Lung (tissue), 12 donors: ENCODE results near the gene TRAM2. TPM values are rescaled to one million over a fixed set of nuclear protein-coding genes. Genes with fewer than 3 reads are reported as not detected.
A peak's percentile ranks its signal among the peaks of the same experiment; 100 is the strongest.

Source experiments
- ATAC-seq: fragments of 200-7000 bp; cut with Tn5 transposase; one replicate; pipeline ENCODE4 v1.9.1; 2020; ENCODE audit warnings: moderate number of reproducible peaks; ENCODE audit not compliant: insufficient read depth, low FRiP score
- DNase-seq, 3 donors: peaks; one replicate each; pipeline ENCODE4 v3.0.0-alpha.2; 2013 to 2017
- H3K27ac ChIP-seq, 2 donors: one replicate each; pipeline ENCODE4 v1.5.1; 2013; ENCODE audit warnings: mild to moderate bottlenecking in 2 of 2, moderate library complexity in 2 of 2, control low read depth in 1 of 2, inconsistent platforms in 1 of 2, low read depth in 1 of 2, low read length in 1 of 2
- H3K27me3 ChIP-seq, 3 donors: one replicate each; pipeline ENCODE4 v1.5.1; 2013; ENCODE audit warnings: low read length in 2 of 3; ENCODE audit not compliant: control insufficient read depth in 3 of 3, insufficient read depth in 3 of 3
- H3K36me3 ChIP-seq, 4 donors: one replicate each; pipeline ENCODE4 v1.5.1; 2013; ENCODE audit warnings: low read length in 4 of 4, mild to moderate bottlenecking in 1 of 4, moderate library complexity in 1 of 4; ENCODE audit not compliant: control insufficient read depth in 4 of 4, insufficient read depth in 4 of 4
- H3K4me1 ChIP-seq, 5 donors: one replicate each; pipeline ENCODE4 v1.5.1; 2013; ENCODE audit warnings: low read length in 5 of 5, mild to moderate bottlenecking in 2 of 5, moderate library complexity in 1 of 5; ENCODE audit not compliant: control insufficient read depth in 5 of 5, insufficient read depth in 5 of 5
- H3K4me3 ChIP-seq: one replicate; pipeline ENCODE4 v1.5.1; 2013; ENCODE audit warnings: mild to moderate bottlenecking, control low read depth, moderate library complexity
- H3K9ac ChIP-seq, 2 donors: one replicate each; pipeline ENCODE4 v1.5.1; 2013; ENCODE audit warnings: low read length in 2 of 2, control low read depth in 1 of 2; ENCODE audit not compliant: insufficient read depth in 1 of 2
- H3K9me3 ChIP-seq, 4 donors: one replicate each; pipeline ENCODE4 v1.5.1; 2013; ENCODE audit warnings: low read length in 3 of 4, mild to moderate bottlenecking in 1 of 4, moderate library complexity in 1 of 4; ENCODE audit not compliant: control insufficient read depth in 4 of 4, insufficient read depth in 3 of 4
- CTCF ChIP-seq: IDR thresholded peaks from 2 replicates; pipeline ENCODE4 v1.5.1; 2012; ENCODE audit warnings: mild to moderate bottlenecking; ENCODE audit errors: control extremely low read depth, extremely low read depth
- WGBS, 2 donors: extraction: QIAGEN DNeasy Blood & Tissue Kit; methylation state at CpG; one replicate each; pipeline ENCODE4 v1.1.7; 2013; 5-methylcytosine and 5-hydroxymethylcytosine counted together
- polyA plus RNA-seq, 2 donors: library from polyadenylated mRNA; stranded (reverse); fragments of 200-250 nt; gene quantifications; one replicate each; pipeline ENCODE4 v1.2.1, GENCODE V29; 2013
- total RNA-seq, 2 donors: library from RNA; depleted of rRNA in 1 of 2; stranded (reverse); fragments of >200 nt in 1 of 2; gene quantifications; one replicate each; pipeline ENCODE4 v1.2.1, GENCODE V29; 2014 to 2021
- donor health status: control.
- donor health status: control.
- donor health status: Bipolar disorder and iron deficiency.
- donor health status: healthy.
- donor health status: DM: yes; HTN: yes; CAD: no.

The TRAM2 gene
- total and polyA plus RNA-seq, 4 donors, result 4.4 to 33.4 (median 15.2) TPM

- H3K9ac ChIP-seq, result no peak overlapping the region
- peak overlapping the region in 1 of 2 donors; percentile 88 for H3K27ac ChIP-seq
Measured at GRCh38 chr6:52499026-52499425, 77.8 kb downstream of the TRAM2 start.

DNA sequence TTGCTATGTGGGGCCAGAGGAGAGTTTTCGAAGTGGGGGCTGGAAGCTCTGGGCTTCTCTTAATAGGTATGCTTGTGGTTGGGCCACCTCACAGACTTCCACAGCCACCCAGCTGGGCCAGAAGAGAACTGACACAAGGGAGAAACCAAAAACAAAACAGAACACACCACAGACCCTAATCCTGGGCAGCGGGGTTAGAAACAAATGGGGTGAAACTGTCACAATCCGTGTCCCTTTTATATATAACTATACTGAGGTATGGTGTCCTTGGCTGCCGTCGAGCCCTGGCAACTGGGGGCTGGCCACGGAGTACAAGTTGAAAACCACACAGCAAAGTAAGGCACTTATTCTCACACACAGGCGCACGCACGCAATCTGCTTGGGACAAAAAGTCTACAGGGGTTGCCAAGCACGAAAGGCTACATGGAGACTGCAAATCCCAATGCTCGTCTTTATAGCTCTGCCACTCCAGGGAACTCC is 78.3 kb downstream of the TRAM2 start:
- ATAC-seq, result no peak
- Histone ChIP-seq H3K27ac (peak overlapping the region in 1 of 2 donors; percentile 88), H3K9ac (no peak overlapping the region), H3K4me3 (no peak overlapping the region), H3K27me3 (no peaks in the 10 kb centered on the region), H3K9me3 (no peaks in the 10 kb centered on the region), H3K4me1 (peaks cover 0 to 11% (median 0%) of the 10 kb centered on the region in 5 donors), H3K36me3 (peaks cover 0 to 21% (median 9%) of the 10 kb centered on the region in 4 donors)
- WGBS, 2 donors, result 80 to 96% methylated on average over 11 of the region's 11 CpGs
- no peak for DNase-seq
- TF ChIP-seq CTCF, result no peak

More at GRCh38 chr6:52499026-52499425, 77.8 kb downstream of the TRAM2 start:
- TF ChIP-seq CTCF, result no peak
- no peak overlapping the region for H3K4me3 ChIP-seq
- H3K9me3 ChIP-seq, result no peaks in the 10 kb centered on the region
- WGBS, 2 donors, result 73 to 91% methylated on average over 1 of the region's 1 CpG
- peaks cover 0 to 16% (median 4%) of the 10 kb centered on the region in 5 donors for H3K4me1 ChIP-seq
- ATAC-seq (no peak), DNase-seq (no peak)
- H3K27me3 ChIP-seq, result no peaks in the 10 kb centered on the region
- H3K36me3 ChIP-seq, result peaks cover 0 to 21% (median 9%) of the 10 kb centered on the region in 4 donors

DNA sequence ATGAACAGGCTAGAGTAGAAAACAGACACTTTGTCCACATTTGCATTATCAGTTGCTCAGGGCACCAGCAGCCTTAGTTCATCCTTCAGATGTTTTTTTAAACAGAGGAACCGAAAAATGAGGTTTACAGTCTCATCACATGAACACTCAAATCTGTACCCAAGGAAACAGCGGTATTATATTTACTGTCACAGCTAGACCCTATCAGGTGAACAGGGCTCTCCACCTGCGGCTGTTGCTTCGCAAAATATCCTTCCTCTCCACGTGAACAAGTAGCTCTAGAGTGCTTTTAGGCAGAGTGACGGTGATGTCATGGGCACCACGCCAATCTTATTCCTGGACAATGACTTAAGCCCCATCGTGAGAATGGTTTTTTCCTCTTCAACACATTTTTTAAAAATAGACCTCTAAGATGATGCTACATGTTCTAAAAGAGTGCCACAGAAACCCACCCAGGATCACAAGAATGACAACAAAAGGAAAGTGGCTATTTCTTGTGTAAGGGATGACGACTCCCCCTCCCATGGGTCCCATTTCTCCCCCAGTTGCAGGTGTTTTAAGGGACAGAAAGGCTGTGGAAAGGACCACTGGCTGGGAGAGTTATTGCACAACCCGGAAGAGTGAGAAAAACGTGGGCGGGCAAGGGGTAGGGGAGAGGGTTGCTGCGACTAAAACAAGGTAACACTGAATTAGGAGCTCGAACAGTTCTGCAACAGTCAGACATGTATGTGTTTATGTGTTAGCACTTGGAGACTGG is 79.0 kb downstream of the TRAM2 start:
- 58 to 70% methylated on average over 14 of the region's 14 CpGs for WGBS, 2 donors

More for the DNA sequence above, 79.0 kb downstream of the TRAM2 start:
- TF ChIP-seq CTCF, result no peak
- Histone ChIP-seq H3K4me3 (no peak overlapping the region), H3K4me1 (peaks cover 0 to 11% (median 0%) of the 10 kb centered on the region in 5 donors), H3K27me3 (no peaks in the 10 kb centered on the region), H3K36me3 (peaks cover 0 to 21% (median 9%) of the 10 kb centered on the region in 4 donors), H3K9ac (no peak overlapping the region), H3K27ac (peak overlapping the region in 1 of 2 donors; percentile 88), H3K9me3 (no peaks in the 10 kb centered on the region)
- peak in 2 of 3 donors; percentile 23 to 31 for DNase-seq
- ATAC-seq, result peak; percentile 29
